Measurements from ENCODE around the gene THSD4. TPM values are rescaled to one million over a fixed set of nuclear protein-coding genes. Genes with fewer than 3 reads are reported as not detected.
"Not testable (repeated sequence)": the region's sequence is repeated elsewhere in the genome, so short reads cannot be mapped to it uniquely, and the experiment has no call there.

Gene THSD4
- total and polyA plus RNA-seq, 2 donors, result 23.9 to 75.1 TPM

GRCh38 chr15:71154607-71155200 lies 39.4 kb downstream of the THSD4 start:
- WGBS, result 92% methylated on average over 4 of the region's 4 CpGs

GRCh38 chr15:71155534-71155933 lies 40.3 kb downstream of the THSD4 start:
- Histone ChIP-seq H3K36me3 (ENCODE audit: insufficient read depth) (no peaks in the 10 kb centered on the region), H3K4me3 (ENCODE audit: low read depth, low read length) (no peak overlapping the region), H3K27ac (ENCODE audit: low read depth) (no peak overlapping the region), H3K4me1 (ENCODE audit: insufficient read depth) (no peaks in the 10 kb centered on the region)
- WGBS, result 96% methylated on average over 2 of the region's 2 CpGs
- DNase-seq (ENCODE audit: extremely low spot score), result no peak

More at GRCh38 chr15:71154607-71155200, 39.4 kb downstream of the THSD4 start:
- Histone ChIP-seq H3K4me1 (ENCODE audit: insufficient read depth) (no peaks in the 10 kb centered on the region), H3K36me3 (ENCODE audit: insufficient read depth) (no peaks in the 10 kb centered on the region), H3K27ac (ENCODE audit: low read depth) (no peak overlapping the region), H3K4me3 (ENCODE audit: low read depth, low read length) (no peak overlapping the region)
- no peak for DNase-seq (ENCODE audit: extremely low spot score)

- WGBS, result 91% methylated on average over 1 of the region's 1 CpG
- no peaks in the 10 kb centered on the region for H3K4me1 ChIP-seq (ENCODE audit: insufficient read depth)
- no peak for DNase-seq (ENCODE audit: extremely low spot score)
- H3K4me3 ChIP-seq (ENCODE audit: low read depth, low read length), result no peak overlapping the region
- H3K27ac ChIP-seq (ENCODE audit: low read depth), result no peak overlapping the region
- H3K36me3 ChIP-seq (ENCODE audit: insufficient read depth), result no peaks in the 10 kb centered on the region
Measured at GRCh38 chr15:71160976-71161375, 45.7 kb downstream of the THSD4 start.

GRCh38 chr15:71162309-71162708 lies 47.0 kb downstream of the THSD4 start:
- Histone ChIP-seq H3K4me1 (ENCODE audit: insufficient read depth) (no peaks in the 10 kb centered on the region), H3K36me3 (ENCODE audit: insufficient read depth) (no peaks in the 10 kb centered on the region), H3K27ac (ENCODE audit: low read depth) (no peak overlapping the region), H3K4me3 (ENCODE audit: low read depth, low read length) (no peak overlapping the region)
- WGBS, result 94% methylated on average over 2 of the region's 2 CpGs
- no peak for DNase-seq (ENCODE audit: extremely low spot score)

DNA sequence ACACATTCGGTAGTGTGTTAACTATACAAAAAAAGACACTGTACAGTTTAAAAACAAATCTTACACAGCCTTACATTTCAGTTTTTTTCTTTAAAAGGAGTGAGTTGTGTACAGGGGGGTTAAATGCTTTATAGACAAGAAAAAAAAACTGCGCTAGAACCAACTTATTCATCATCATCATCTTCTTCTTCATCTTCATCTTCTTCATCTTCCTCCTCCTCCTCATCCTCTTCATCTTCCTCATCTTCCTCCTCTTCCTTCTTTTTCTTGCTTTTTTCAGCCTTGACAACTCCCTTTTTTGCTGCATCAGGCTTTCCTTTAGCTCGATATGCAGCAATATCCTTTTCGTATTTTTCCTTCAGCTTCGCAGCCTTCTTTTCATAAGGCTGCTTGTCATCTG lies 49.3 kb downstream of the THSD4 start:
- H3K36me3 ChIP-seq (ENCODE audit: insufficient read depth); H3K4me3 ChIP-seq (ENCODE audit: low read depth, low read length); H3K27ac ChIP-seq (ENCODE audit: low read depth); DNase-seq (ENCODE audit: extremely low spot score); H3K4me1 ChIP-seq (ENCODE audit: insufficient read depth): not testable (repeated sequence)
- 95% methylated on average over 2 of the region's 5 CpGs for WGBS

DNA sequence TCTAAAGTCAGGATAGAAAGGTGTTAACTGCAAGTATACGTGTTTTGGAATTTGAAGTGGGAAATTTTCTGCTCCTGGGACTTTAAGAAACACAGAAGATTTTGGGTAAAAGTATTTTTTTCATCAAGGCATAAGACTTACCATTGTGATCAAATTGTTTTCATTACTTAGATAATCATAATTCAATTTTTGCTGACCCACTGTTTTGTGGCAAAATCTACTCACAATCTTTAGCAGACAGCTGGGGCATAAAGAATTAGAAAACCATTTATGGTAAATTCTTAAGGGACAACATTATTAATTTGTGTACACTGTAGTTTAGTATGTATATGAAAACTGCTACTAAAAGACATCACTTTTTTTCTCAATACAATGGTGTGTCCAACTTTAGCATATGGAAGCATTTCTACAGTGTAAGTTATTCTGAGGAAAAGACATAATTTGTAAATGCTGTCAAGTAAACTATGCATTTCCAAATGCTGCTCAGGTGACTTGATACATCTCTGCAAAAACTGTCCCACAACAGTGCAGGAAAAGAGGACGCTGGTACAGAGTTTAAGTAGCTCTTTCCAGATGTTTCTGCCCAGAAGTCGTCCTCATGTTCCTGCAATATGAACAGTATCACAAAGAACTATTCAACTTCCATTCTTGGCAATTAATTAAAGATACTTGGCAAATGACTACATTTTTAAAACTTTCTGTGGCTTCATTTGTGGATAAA lies 52.3 kb downstream of the THSD4 start:
- Histone ChIP-seq H3K4me3 (ENCODE audit: low read depth, low read length) (no peak overlapping the region), H3K27ac (ENCODE audit: low read depth) (no peak overlapping the region), H3K4me1 (ENCODE audit: insufficient read depth) (no peaks in the 10 kb centered on the region), H3K36me3 (ENCODE audit: insufficient read depth) (peaks cover 2% of the 10 kb centered on the region)
- 56% methylated on average over 3 of the region's 3 CpGs for WGBS
- no peak for DNase-seq (ENCODE audit: extremely low spot score)

DNA sequence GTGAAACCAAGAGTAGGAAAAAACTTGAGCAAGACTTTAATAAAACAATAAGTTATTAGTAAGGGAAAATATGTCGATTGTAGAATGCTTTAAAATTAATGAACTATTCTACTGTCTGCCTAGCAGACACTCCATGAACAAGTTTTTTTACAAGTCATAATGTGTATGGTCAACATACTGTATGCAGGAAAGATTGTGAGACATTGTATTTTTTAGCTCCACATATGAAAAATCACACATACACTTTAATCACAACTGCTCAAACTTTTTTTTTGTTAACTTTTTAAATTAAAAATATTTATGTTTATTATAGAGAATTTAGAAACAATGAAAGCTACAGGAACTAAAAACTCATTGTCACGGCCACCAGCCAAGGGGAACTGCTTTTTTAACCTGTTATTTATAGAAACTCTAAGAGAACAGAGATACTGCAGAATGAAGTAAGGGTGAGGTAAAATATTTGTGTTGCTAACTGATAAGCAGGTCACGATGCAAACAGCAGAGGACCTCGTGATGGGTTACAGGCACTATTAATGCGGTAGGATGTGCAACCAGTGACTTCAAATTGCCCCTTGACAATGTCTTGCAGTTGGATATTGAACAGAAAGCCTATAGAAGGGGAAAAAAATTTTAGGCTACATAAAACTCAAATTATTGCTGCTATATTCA lies 53.0 kb downstream of the THSD4 start:
- Histone ChIP-seq H3K4me3 (ENCODE audit: low read depth, low read length) (no peak overlapping the region), H3K4me1 (ENCODE audit: insufficient read depth) (no peaks in the 10 kb centered on the region), H3K27ac (ENCODE audit: low read depth) (no peak overlapping the region), H3K36me3 (ENCODE audit: insufficient read depth) (peaks cover 2% of the 10 kb centered on the region)
- no peak for DNase-seq (ENCODE audit: extremely low spot score)
- WGBS, result 36% methylated on average over 5 of the region's 5 CpGs

GRCh38 chr15:71170163-71170562 lies 54.9 kb downstream of the THSD4 start:
- peaks cover 2% of the 10 kb centered on the region for H3K36me3 ChIP-seq (ENCODE audit: insufficient read depth)

DNA sequence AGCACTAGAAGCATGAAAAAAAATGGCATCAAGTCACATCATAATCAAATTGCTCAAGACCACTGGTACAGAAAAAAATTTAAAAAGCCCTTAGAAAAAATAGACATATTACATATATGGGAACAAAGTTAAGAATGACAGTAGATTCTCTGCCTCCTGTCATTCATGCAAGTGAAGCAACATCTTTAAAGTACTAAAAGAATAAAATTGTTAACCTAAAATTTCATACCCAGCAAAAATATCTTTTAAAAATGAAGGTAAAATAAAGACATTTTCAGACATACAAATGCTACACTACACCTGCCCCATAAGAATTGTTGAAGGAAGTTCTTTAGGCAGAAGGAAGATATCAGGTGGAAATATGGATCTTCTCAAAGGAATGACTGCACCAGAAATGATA lies 55.9 kb downstream of the THSD4 start:
- H3K4me3 ChIP-seq (ENCODE audit: low read depth, low read length), result no peak overlapping the region
- H3K27ac ChIP-seq (ENCODE audit: low read depth), result no peak overlapping the region
- no peaks in the 10 kb centered on the region for H3K4me1 ChIP-seq (ENCODE audit: insufficient read depth)
- peaks cover 2% of the 10 kb centered on the region for H3K36me3 ChIP-seq (ENCODE audit: insufficient read depth)
- no peak for DNase-seq (ENCODE audit: extremely low spot score)

More at GRCh38 chr15:71170163-71170562, 54.9 kb downstream of the THSD4 start:
- DNase-seq (ENCODE audit: extremely low spot score), result no peak
- Histone ChIP-seq H3K4me3 (ENCODE audit: low read depth, low read length) (no peak overlapping the region), H3K4me1 (ENCODE audit: insufficient read depth) (no peaks in the 10 kb centered on the region), H3K27ac (ENCODE audit: low read depth) (no peak overlapping the region)

GRCh38 chr15:71174360-71174759 lies 59.1 kb downstream of the THSD4 start:
- 67% methylated on average over 8 of the region's 17 CpGs for WGBS
- not testable (repeated sequence) for H3K27ac ChIP-seq (ENCODE audit: low read depth); H3K4me3 ChIP-seq (ENCODE audit: low read depth, low read length); H3K36me3 ChIP-seq (ENCODE audit: insufficient read depth); DNase-seq (ENCODE audit: extremely low spot score); H3K4me1 ChIP-seq (ENCODE audit: insufficient read depth)

- no peaks in the 10 kb centered on the region for H3K36me3 ChIP-seq (ENCODE audit: insufficient read depth)
- DNase-seq (ENCODE audit: extremely low spot score), result no peak
Measured at GRCh38 chr15:71180986-71181853, 65.9 kb downstream of the THSD4 start.

GRCh38 chr15:71182522-71182921 lies 67.3 kb downstream of the THSD4 start:
- Histone ChIP-seq H3K36me3 (ENCODE audit: insufficient read depth) (no peaks in the 10 kb centered on the region), H3K27ac (ENCODE audit: low read depth) (no peak overlapping the region), H3K4me3 (ENCODE audit: low read depth, low read length) (no peak overlapping the region), H3K4me1 (ENCODE audit: insufficient read depth) (no peaks in the 10 kb centered on the region)
- DNase-seq (ENCODE audit: extremely low spot score), result no peak

More at GRCh38 chr15:71180986-71181853, 65.9 kb downstream of the THSD4 start:
- Histone ChIP-seq H3K27ac (ENCODE audit: low read depth) (no peak overlapping the region), H3K4me1 (ENCODE audit: insufficient read depth) (no peaks in the 10 kb centered on the region), H3K4me3 (ENCODE audit: low read depth, low read length) (no peak overlapping the region)
- WGBS, result 57% methylated on average over 3 of the region's 3 CpGs

GRCh38 chr15:71183063-71183462 lies 67.8 kb downstream of the THSD4 start:
- 91% methylated on average over 9 of the region's 9 CpGs for WGBS
- no peak for DNase-seq (ENCODE audit: extremely low spot score)
- no peak overlapping the region for H3K27ac ChIP-seq (ENCODE audit: low read depth)

More at GRCh38 chr15:71183063-71183462, 67.8 kb downstream of the THSD4 start:
- Histone ChIP-seq H3K4me3 (ENCODE audit: low read depth, low read length) (no peak overlapping the region), H3K36me3 (ENCODE audit: insufficient read depth) (no peaks in the 10 kb centered on the region), H3K4me1 (ENCODE audit: insufficient read depth) (no peaks in the 10 kb centered on the region)
